HG02623 (cell line): ENCODE results near the gene TMEM184B.
"Not testable (repeated sequence)": the region's sequence is repeated elsewhere in the genome, so short reads cannot be mapped to it uniquely, and the experiment has no call there.

ENCODE experiments used
- ATAC-seq: cut with Tn5 transposase; IDR thresholded peaks from one replicate; pipeline ENCODE4 v1.9.1; 2021; ENCODE audit warnings: moderate library complexity; ENCODE audit not compliant: unreplicated experiment

Gene TMEM184B

DNA sequence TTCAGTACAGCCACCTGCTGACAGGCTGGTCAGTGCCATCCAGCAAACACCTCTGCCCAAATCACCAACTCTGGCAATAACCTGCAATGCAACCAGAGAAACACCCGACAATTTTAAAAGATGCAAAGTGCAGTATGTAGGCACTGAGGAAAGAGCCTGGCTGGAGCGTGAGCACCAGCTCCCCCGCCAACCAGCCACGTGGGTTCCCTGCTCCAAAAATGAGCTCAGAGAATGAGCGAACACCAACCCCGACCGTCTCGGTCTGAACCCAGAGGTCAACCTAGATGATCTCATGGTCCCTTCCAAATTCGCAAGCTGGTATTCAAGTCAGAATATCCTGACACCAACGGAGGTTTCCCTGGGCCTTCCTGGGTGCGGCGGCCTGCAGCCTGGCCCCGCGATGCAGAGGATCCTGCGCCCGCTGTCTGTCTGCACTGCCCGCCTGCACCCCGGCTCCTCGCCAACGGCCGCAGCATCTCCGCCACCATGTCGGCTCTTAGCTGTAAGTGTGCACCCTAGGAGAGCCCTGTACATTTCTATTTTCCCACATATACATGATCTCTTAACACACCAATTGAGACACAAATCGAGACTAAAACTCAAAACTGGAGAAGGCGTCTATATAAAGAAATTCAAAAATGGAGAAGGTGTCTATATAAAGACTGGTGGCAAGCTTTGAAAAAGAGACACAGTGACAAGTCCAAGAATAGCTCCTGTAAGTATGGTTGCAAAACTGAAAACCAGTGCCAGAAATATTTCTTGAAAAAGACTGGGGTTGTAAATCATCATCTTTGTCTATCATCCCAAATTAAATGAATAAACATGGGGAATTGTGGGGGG is 22.8 kb downstream of the TMEM184B start:
- ATAC-seq: no peak

GRCh38 chr22:38249301-38249700 is 23.5 kb downstream of the TMEM184B start:
- no peak for ATAC-seq

GRCh38 chr22:38248280-38248679 is 24.5 kb downstream of the TMEM184B start:
- no peak for ATAC-seq

- ATAC-seq: no peak
Observed at GRCh38 chr22:38247713-38248112, 25.1 kb downstream of the TMEM184B start.

DNA sequence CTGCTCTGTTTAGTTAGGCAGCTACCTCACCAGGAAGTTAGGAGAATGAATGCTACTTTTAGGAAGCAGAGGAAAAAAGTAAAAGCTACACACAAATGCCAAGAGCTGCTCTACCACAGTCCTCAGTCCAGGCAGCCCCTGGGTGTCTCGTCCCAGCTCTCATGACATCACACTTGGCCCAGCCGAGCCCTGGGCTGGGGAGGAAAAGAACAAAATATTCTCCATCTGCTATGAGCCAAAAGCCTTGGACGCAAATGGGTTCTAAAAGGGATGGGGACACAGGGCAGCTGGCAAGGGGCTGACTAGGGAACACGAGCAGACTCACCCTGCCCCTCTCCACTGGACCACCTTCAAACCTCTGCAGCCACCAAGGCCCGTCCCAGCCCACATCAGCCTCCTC is 26.1 kb downstream of the TMEM184B start:
- no peak for ATAC-seq

- no peak for ATAC-seq
Observed at GRCh38 chr22:38246046-38246658, 26.7 kb downstream of the TMEM184B start.

DNA sequence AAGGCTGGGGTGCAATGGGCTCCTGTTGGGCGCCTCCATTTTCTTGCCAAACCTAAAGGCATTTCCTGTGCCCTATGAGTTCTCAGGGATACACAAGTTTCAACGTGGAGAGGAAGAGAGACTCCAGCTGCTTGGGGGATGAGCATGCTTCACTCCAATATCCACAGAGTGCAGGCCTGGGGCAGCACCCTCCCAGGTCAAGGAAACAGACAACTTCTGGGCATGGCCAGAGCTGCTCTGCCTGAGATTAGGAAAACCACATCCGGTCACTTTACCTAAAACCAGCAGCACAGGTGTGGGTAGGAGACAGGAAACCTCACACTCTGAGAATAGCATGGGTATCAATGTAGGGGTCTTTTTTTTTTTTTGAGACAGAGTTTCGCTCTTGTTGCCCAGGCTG is 28.7 kb downstream of the TMEM184B start:
- no peak for ATAC-seq

- no peak for ATAC-seq
Observed at GRCh38 chr22:38243007-38243765, 29.6 kb downstream of the TMEM184B start.

GRCh38 chr22:38240734-38241252 is 32.0 kb downstream of the TMEM184B start:
- no peak for ATAC-seq

DNA sequence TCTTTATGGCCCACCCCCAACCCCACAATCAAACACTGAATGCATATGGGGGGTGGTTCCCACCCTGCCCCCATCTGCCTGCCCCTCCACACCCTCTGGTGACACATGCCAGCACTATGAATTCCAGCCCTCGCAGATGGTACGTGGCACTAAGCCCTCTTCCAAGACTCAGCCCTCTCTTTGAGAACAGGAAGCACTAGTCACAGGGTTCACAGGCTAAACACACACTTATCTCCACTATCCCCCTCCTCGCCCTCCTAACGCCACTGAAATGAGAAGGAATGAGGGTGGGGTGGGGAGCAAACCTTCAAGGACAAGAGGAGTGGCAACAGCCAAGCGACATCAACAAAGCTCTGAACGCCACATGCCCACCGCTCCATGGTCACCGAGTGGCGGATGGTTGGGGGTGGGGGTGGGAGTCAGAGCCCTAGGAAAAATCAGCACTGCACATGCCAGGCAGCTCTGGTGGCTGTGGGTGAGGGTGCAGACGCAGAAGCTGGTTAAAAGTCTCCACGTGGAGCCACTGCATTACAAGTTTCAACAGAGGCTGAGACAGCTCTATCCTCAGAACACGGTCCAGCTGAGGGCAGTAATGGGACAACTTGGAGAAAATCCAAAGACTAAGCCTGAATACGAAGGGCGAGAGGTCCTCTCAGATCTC is 33.6 kb downstream of the TMEM184B start:
- ATAC-seq: no peak

- ATAC-seq: no peak
Observed at GRCh38 chr22:38238519-38239071, 34.2 kb downstream of the TMEM184B start.

DNA sequence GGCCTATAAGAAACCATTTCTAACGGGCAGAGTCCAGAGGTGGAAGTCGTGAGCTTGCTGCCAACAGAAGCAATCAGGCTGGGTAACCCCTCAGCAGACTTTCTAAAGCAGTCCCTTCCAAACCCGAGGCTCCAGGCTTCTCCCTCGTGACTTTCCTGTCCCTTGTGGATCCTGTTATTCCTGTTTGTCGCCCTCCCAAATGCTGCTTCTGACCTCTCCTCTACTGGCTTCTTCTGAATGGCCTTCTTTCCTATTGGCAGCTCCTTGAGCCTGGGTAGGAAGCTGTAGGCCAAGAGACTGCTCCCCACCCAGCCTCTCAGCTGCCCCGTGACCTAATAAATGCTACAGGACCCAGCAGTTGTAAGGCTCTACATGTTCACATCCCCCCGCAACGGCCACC is 36.0 kb downstream of the TMEM184B start:
- no peak for ATAC-seq

DNA sequence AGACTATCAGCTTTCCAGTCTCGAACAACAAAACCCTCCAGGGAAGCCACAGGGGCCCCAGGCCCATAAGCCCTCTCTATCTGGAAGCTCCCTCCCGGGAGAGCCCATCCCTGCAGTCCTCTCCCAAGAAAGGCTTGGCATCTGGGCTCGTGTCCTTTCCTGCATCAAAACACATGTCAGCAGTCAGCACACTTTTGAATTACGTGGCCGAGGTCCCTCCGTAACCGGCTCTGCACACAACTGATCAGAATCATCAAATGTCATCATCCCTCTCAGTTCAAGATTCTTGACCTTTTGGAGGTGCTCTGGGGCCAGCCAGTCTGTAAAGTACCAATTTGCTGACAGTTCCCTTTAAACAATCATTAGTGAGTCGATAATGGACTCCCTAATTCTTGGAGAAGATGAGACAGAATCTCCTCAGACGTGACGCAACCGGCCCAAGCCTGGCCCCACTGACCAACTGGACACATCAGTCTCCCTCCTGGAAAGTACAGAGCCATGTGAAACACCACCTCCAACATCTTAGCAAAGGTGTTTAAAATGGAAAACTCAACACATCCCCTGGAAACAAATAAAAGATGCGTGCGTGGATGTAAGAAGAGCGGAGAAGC is 37.5 kb downstream of the TMEM184B start:
- ATAC-seq: no peak

GRCh38 chr22:38233856-38234255 is 39.0 kb downstream of the TMEM184B start:
- ATAC-seq: not testable (repeated sequence)

DNA sequence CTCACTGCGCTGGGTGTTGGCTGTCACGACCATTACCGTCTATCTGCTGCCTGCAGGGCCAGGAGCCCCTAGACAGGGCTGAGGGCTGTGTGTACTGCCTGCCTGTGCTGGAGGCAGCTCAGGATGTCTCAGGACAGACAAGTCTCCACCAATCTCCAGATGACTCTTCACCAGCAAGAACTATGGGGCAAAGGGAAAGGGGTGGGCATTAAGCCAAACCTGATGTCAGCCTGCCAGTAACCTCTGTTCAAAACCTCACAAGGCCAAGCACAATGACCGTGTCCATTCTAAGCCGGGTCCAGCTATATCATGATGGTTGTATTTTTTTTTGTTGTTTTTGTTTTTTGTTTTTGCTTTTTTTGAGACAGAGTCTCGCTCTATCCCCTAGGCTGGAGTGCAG is 39.4 kb downstream of the TMEM184B start:
- ATAC-seq: no peak

DNA sequence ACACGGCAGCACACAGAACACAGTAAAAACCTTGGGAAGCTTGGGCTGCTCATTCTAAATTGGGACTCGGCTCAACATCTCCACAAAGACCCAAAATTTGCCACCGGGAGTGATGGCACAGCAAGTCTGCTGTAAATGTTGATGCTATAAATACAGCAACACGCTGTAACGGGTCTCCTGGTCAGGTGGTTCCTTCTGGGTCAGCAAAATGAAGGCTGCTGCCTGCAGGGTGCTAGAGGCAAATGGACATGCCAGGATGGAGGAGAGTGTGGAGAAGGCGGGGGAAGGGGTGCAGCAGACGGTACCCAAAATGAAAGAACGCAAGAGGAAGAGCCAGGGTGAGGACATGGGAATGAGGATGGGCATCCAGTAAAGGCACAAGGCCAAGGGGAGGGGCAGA is 40.6 kb downstream of the TMEM184B start:
- no peak for ATAC-seq

- no peak for ATAC-seq
Observed at GRCh38 chr22:38230916-38231315, 41.9 kb downstream of the TMEM184B start.

GRCh38 chr22:38230108-38230825 is 42.5 kb downstream of the TMEM184B start:
- no peak for ATAC-seq

GRCh38 chr22:38228873-38229740 is 43.7 kb downstream of the TMEM184B start:
- ATAC-seq: no peak
